Measurements from ENCODE around the gene BOK. TPM values are rescaled to one million over a fixed set of nuclear protein-coding genes. Genes with fewer than 3 reads are reported as not detected.

Gene BOK
- total and polyA plus RNA-seq, 2 of the 13 experiments (the other 11 are each of a cell fraction or from before 2014, with no cell fraction given) = 35.5 to 39.2 TPM

DNA sequence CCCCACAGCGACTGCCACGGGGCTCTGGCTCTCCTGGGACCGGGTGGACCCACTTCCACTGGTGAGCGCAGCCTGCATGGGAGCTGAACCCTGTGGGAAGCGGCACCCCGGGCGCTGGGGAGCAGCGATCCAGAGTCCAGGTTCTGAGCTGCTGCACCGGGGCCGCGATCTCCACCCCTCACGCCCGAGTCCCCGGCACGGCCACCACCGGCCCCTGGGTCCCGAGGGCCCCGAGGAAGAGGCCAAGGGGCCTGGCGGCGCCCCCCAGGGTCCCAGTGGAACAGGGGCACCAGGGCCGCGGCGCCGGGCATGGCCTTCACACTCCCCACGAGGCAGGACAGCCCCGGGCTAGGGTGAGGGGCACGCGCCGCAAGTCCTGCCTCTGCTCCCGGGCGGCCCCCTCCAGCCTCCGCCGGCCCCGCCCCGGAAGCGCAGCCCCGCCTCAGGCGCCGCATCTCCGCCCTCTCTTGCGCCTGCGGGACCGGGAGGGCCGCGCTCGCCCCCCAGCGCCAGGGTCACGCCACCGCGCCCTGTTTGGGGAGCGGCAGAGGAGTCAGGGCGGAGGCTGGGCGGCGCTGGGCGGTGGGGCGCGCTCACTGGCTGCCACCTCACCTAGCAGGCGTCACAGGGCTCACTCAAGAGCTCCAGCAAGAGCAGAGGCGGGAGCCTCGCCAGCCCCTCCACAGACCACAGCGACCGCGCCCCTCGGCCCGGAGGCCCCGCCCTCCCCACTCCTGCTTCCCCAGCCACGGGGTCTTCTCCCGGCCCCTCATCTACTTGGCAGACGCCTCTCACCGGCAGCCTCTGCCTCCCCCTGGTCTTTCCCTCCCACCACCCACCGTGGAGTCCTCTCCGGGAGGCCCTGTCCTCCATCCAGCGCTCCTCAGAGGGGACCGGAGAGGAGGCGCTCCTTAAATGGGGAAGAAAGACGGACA is 51.6 kb downstream of the BOK start (continued):
- TF ChIP-seq, protein P1, sequence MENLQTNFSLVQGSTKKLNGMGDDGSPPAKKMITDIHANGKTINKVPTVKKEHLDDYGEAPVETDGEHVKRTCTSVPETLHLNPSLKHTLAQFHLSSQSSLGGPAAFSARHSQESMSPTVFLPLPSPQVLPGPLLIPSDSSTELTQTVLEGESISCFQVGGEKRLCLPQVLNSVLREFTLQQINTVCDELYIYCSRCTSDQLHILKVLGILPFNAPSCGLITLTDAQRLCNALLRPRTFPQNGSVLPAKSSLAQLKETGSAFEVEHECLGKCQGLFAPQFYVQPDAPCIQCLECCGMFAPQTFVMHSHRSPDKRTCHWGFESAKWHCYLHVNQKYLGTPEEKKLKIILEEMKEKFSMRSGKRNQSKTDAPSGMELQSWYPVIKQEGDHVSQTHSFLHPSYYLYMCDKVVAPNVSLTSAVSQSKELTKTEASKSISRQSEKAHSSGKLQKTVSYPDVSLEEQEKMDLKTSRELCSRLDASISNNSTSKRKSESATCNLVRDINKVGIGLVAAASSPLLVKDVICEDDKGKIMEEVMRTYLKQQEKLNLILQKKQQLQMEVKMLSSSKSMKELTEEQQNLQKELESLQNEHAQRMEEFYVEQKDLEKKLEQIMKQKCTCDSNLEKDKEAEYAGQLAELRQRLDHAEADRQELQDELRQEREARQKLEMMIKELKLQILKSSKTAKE (CRISPR knock-in tag; IDR thresholded peaks at IDR 0.05; ENCODE audit: borderline replicate concordance) = peak; percentile 63
- TF ChIP-seq, protein P2, sequence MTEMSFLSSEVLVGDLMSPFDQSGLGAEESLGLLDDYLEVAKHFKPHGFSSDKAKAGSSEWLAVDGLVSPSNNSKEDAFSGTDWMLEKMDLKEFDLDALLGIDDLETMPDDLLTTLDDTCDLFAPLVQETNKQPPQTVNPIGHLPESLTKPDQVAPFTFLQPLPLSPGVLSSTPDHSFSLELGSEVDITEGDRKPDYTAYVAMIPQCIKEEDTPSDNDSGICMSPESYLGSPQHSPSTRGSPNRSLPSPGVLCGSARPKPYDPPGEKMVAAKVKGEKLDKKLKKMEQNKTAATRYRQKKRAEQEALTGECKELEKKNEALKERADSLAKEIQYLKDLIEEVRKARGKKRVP (CRISPR knock-in tag; IDR thresholded peaks at IDR 0.05) = no peak; a peak in 1 of 4 replicates
- 0 out of 2 replicates have a peak, but pooled peaks have one; percentile 51 for TF ChIP-seq HOXD1 (CRISPR knock-in tag; IDR thresholded peaks at IDR 0.05)
- TF ChIP-seq ZNF564 (CRISPR knock-in tag; IDR thresholded peaks at IDR 0.05) = peak; percentile 76
- TF ChIP-seq HES4 (CRISPR knock-in tag; IDR thresholded peaks at IDR 0.05; ENCODE audit: borderline replicate concordance) = peak; percentile 84
- peak; percentile 31; the same call in 1 of the 2 replicates for TF ChIP-seq KDM5A (IDR thresholded peaks at IDR 0.05; ENCODE audit: borderline replicate concordance, low read length)
- TF ChIP-seq ZNF615 (CRISPR knock-in tag; IDR thresholded peaks at IDR 0.05; ENCODE audit: borderline replicate concordance) = no peak
- no peak for TF ChIP-seq ZNF230 (CRISPR knock-in tag; IDR thresholded peaks at IDR 0.05)
- TF ChIP-seq ZNF629 (CRISPR knock-in tag; conservative IDR thresholded peaks at IDR 0.05) = peak; percentile 17; the same call in 1 of the 2 replicates
- no peak for TF ChIP-seq ZNF337 (CRISPR knock-in tag; IDR thresholded peaks at IDR 0.05; ENCODE audit: borderline replicate concordance, low read depth)
- TF ChIP-seq SETDB1 (CRISPR knock-in tag; IDR thresholded peaks at IDR 0.05; ENCODE audit: borderline replicate concordance) = no peak
- TF ChIP-seq ZNF776 (CRISPR knock-in tag; IDR thresholded peaks at IDR 0.05) = peak; percentile 48; the same call in 1 of the 2 replicates
- TF ChIP-seq, protein P3, sequence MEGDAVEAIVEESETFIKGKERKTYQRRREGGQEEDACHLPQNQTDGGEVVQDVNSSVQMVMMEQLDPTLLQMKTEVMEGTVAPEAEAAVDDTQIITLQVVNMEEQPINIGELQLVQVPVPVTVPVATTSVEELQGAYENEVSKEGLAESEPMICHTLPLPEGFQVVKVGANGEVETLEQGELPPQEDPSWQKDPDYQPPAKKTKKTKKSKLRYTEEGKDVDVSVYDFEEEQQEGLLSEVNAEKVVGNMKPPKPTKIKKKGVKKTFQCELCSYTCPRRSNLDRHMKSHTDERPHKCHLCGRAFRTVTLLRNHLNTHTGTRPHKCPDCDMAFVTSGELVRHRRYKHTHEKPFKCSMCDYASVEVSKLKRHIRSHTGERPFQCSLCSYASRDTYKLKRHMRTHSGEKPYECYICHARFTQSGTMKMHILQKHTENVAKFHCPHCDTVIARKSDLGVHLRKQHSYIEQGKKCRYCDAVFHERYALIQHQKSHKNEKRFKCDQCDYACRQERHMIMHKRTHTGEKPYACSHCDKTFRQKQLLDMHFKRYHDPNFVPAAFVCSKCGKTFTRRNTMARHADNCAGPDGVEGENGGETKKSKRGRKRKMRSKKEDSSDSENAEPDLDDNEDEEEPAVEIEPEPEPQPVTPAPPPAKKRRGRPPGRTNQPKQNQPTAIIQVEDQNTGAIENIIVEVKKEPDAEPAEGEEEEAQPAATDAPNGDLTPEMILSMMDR (CRISPR knock-in tag; IDR thresholded peaks at IDR 0.05) = peak; percentile 90
- TF ChIP-seq GABPA (IDR thresholded peaks at IDR 0.05; ENCODE audit: low read depth, low read length) = peak; percentile 69
- TF ChIP-seq GABPA (CRISPR knock-in tag; IDR thresholded peaks at IDR 0.05; ENCODE audit: low read depth) = peak; percentile 55; the same call in 1 of the 2 replicates
- peak; percentile 69; the same call in 1 of the 2 replicates for TF ChIP-seq SIN3A (IDR thresholded peaks at IDR 0.05; ENCODE audit: borderline replicate concordance, low read depth, low read length)
- no peak for TF ChIP-seq ZNF317 (CRISPR knock-in tag; IDR thresholded peaks at IDR 0.05)
- TF ChIP-seq ZNF672 (CRISPR knock-in tag; IDR thresholded peaks at IDR 0.05) = no peak
- no peak for TF ChIP-seq ZNF354B (CRISPR knock-in tag; IDR thresholded peaks at IDR 0.05)
- no peak for TF ChIP-seq ZNF644 (CRISPR knock-in tag; IDR thresholded peaks at IDR 0.05; ENCODE audit: low read depth)
- no peak for TF ChIP-seq PRPF4 (IDR thresholded peaks at IDR 0.05; ENCODE audit: low read depth, low read length, poor library complexity, severe bottlenecking)
- peak; percentile 77; the same call in 1 of the 2 replicates for TF ChIP-seq ZNF605 (CRISPR knock-in tag; IDR thresholded peaks at IDR 0.05)
- no peak for TF ChIP-seq SOX13 (IDR thresholded peaks at IDR 0.05)
- TF ChIP-seq SOX13 (CRISPR knock-in tag; conservative IDR thresholded peaks at IDR 0.05 in 1 of 2, IDR thresholded peaks at IDR 0.05 in 1 of 2) = peak in 1 of 2 experiments; percentile 55; a peak in 2 of 4 replicates
